ENCODE results near the gene ATF1. TPM values are rescaled to one million over a fixed set of nuclear protein-coding genes. Genes with fewer than 3 reads are reported as not detected.

The ATF1 gene
- total and polyA plus RNA-seq, 10 of the 15 experiments (the other 5 are each of a cell fraction or from before 2014, with no cell fraction given): 15.4 to 92.0 (median 33.6) TPM

DNA sequence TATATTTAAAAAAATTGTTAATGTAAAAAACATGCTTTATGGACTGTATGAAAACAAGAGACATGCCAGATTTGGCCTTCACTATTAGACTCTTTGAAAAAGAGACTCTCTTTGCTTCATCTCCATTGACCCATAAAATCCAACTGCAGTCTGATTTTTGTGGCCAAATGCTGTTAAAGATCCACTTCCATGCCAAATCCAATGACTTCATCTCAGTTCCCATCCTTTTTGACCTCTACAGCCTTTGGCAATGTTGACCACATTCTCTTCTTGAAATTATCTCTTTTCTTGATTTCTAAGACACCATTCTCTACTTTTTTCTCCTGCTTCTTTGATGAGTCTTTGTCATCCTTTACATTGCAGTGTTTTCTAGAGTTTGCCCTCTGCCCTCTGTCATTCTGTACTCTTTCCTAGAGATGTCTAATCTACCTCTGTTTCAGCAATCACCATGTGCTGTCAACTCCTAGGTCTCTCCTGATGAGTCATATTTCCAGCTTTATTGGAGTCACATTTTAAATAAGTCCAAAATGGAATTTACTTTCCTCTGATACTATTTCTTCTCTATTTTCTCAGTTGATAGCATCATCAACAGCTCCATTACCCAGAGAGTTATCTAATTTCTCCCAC, 81.2 kb downstream of the ATF1 start:
- no peaks in the 10 kb centered on the region for H3K36me3 ChIP-seq (ENCODE audit: control insufficient read depth in 2 of 2, insufficient read depth in 2 of 2, low read length in 1 of 2)
- TF ChIP-seq, protein P1, sequence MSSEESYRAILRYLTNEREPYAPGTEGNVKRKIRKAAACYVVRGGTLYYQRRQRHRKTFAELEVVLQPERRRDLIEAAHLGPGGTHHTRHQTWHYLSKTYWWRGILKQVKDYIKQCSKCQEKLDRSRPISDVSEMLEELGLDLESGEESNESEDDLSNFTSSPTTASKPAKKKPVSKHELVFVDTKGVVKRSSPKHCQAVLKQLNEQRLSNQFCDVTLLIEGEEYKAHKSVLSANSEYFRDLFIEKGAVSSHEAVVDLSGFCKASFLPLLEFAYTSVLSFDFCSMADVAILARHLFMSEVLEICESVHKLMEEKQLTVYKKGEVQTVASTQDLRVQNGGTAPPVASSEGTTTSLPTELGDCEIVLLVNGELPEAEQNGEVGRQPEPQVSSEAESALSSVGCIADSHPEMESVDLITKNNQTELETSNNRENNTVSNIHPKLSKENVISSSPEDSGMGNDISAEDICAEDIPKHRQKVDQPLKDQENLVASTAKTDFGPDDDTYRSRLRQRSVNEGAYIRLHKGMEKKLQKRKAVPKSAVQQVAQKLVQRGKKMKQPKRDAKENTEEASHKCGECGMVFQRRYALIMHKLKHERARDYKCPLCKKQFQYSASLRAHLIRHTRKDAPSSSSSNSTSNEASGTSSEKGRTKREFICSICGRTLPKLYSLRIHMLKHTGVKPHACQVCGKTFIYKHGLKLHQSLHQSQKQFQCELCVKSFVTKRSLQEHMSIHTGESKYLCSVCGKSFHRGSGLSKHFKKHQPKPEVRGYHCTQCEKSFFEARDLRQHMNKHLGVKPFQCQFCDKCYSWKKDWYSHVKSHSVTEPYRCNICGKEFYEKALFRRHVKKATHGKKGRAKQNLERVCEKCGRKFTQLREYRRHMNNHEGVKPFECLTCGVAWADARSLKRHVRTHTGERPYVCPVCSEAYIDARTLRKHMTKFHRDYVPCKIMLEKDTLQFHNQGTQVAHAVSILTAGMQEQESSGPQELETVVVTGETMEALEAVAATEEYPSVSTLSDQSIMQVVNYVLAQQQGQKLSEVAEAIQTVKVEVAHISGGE (CRISPR knock-in tag; IDR thresholded peaks at IDR 0.05): no peak
- TF ChIP-seq IRF4 (IDR thresholded peaks at IDR 0.05; ENCODE audit: low read depth, low read length) (no peak), HCFC1 (IDR thresholded peaks at IDR 0.05; ENCODE audit: low read length) (no peak), ATF7 (IDR thresholded peaks at IDR 0.05; ENCODE audit: low read depth) (no peak), MYB (IDR thresholded peaks at IDR 0.05; ENCODE audit: borderline replicate concordance, low read depth, low read length) (no peak), BRCA1 (IDR thresholded peaks at IDR 0.05; ENCODE audit: low read depth, low read length) (no peak), STAT1 (conservative IDR thresholded peaks at IDR 0.05) (no peak), ZZZ3 (IDR thresholded peaks at IDR 0.05; ENCODE audit: control insufficient read depth, insufficient read length, low read depth) (no peak), POLR2A (IDR thresholded peaks at IDR 0.05; ENCODE audit: low read depth, low read length) (no peak), TCF12 (IDR thresholded peaks at IDR 0.05; ENCODE audit: low read depth, low read length) (no peak), CBX3 (IDR thresholded peaks at IDR 0.05; ENCODE audit: borderline replicate concordance, low read depth) (no peak), RELA (IDR thresholded peaks at IDR 0.05; ENCODE audit: borderline replicate concordance, partially characterized antibody) (no peak), BACH1 (IDR thresholded peaks at IDR 0.05; ENCODE audit: borderline replicate concordance) (no peak), SIN3A (IDR thresholded peaks at IDR 0.05; ENCODE audit: low read depth, low read length) (no peak), ZSCAN29 (IDR thresholded peaks at IDR 0.05) (no peak), DPF2 (IDR thresholded peaks at IDR 0.05) (no peak), E4F1 (IDR thresholded peaks at IDR 0.05; ENCODE audit: borderline replicate concordance, partially characterized antibody) (no peak)
- TF ChIP-seq, protein P2, sequence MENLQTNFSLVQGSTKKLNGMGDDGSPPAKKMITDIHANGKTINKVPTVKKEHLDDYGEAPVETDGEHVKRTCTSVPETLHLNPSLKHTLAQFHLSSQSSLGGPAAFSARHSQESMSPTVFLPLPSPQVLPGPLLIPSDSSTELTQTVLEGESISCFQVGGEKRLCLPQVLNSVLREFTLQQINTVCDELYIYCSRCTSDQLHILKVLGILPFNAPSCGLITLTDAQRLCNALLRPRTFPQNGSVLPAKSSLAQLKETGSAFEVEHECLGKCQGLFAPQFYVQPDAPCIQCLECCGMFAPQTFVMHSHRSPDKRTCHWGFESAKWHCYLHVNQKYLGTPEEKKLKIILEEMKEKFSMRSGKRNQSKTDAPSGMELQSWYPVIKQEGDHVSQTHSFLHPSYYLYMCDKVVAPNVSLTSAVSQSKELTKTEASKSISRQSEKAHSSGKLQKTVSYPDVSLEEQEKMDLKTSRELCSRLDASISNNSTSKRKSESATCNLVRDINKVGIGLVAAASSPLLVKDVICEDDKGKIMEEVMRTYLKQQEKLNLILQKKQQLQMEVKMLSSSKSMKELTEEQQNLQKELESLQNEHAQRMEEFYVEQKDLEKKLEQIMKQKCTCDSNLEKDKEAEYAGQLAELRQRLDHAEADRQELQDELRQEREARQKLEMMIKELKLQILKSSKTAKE (IDR thresholded peaks at IDR 0.05; ENCODE audit: low read depth, poor library complexity, severe bottlenecking): no peak
- H4K20me1 ChIP-seq (ENCODE audit: control insufficient read depth, insufficient read depth): no peaks in the 10 kb centered on the region
- POLR2A ChIA-PET: no interaction called here
- H3K9me3 ChIP-seq (replicated peaks; ENCODE audit: control insufficient read depth, insufficient read depth, low read length): peaks cover 2% of the 10 kb centered on the region; the same call in 1 of the 3 replicates
- no peak overlapping the region for H3K9ac ChIP-seq (ENCODE audit: control insufficient read depth, insufficient read depth, low read length)
- no peak overlapping the region for H2AFZ ChIP-seq (ENCODE audit: control insufficient read depth, low read depth, low read length)
- CTCF ChIA-PET: interaction anchor here (1.0 to 1.2 kb wide), 3 partner anchors 10 to 142 kb away, joined by 3 to 7 read pairs (median 5); no protein-coding TSS in a partner anchor
- no peak overlapping the region for H3K4me3 ChIP-seq
- FAIRE-seq (no peak), DNase-seq (ENCODE audit: low read depth, low spot score) (no peak), ATAC-seq (no peak)
- in situ Hi-C loops (cut with MboI) (no loop called here), intact Hi-C loops (cut with micrococcal nuclease; ENCODE audit: unreplicated experiment) (no loop called here)
- no peaks in the 10 kb centered on the region for H3K79me2 ChIP-seq (ENCODE audit: control insufficient read depth, insufficient read depth, low read length)
- RAD21 ChIA-PET (ENCODE audit: unreplicated experiment): interaction anchor here (1.2 kb wide), 1 partner anchor 19 kb away, joined by 3 read pairs; no protein-coding TSS in a partner anchor
- BruUV-seq (replicated peaks): no TSS peak
- H3K4me2 ChIP-seq (ENCODE audit: control insufficient read depth, insufficient read depth): no peak overlapping the region
- H3K4me1 ChIP-seq (ENCODE audit: control insufficient read depth, insufficient read depth, low read length): no peaks in the 10 kb centered on the region
- H3K27me3 ChIP-seq (replicated peaks in 1 of 2; ENCODE audit: control insufficient read depth in 2 of 2, insufficient read depth in 2 of 2, low read length in 1 of 2): no peaks in the 10 kb centered on the region
- SMC1A ChIA-PET (ENCODE audit: uncharacterized antibody, unreplicated experiment): interaction anchor here (0.5 to 1.0 kb wide), 2 partner anchors 42 to 404 kb away, joined by 3 read pairs; no protein-coding TSS in a partner anchor
- no peak overlapping the region for H3K27ac ChIP-seq (ENCODE audit: control insufficient read depth, insufficient read depth)

All from GM12878 (cell line).